Osteoblast (primary cell): ENCODE measurements around the gene ADD2. TPM values are rescaled to one million over a fixed set of nuclear protein-coding genes. Genes with fewer than 3 reads are reported as not detected.

ENCODE experiments used
- DNase-seq: peaks from one replicate; pipeline ENCODE4 v3.0.0; 2011; ENCODE audit warnings: low spot score, mixed read lengths; ENCODE audit not compliant: insufficient read length; ENCODE audit errors: missing footprints
- H2AFZ ChIP-seq: 2 replicates; pipeline ENCODE4 v1.6.0; 2011; ENCODE audit warnings: mild to moderate bottlenecking, low read length
- H3K27ac ChIP-seq: 2 replicates; pipeline ENCODE4 v1.5.1; 2011; ENCODE audit warnings: mild to moderate bottlenecking, low read depth, low read length, moderate library complexity
- H3K27me3 ChIP-seq: 2 replicates; pipeline ENCODE4 v1.6.0; 2012; ENCODE audit warnings: mild to moderate bottlenecking, control low read depth, inconsistent platforms, low read length, moderate library complexity; ENCODE audit not compliant: insufficient read depth
- H3K36me3 ChIP-seq: 2 replicates; pipeline ENCODE4 v1.5.1; 2011; ENCODE audit warnings: mild to moderate bottlenecking, low read length, control low read depth, moderate library complexity; ENCODE audit not compliant: insufficient read depth
- H3K4me1 ChIP-seq: 2 replicates; pipeline ENCODE4 v1.5.1; 2011; ENCODE audit warnings: mild to moderate bottlenecking, low read length, control low read depth, moderate library complexity; ENCODE audit not compliant: insufficient read depth
- H3K4me2 ChIP-seq: 2 replicates; pipeline ENCODE4 v1.6.0; 2011; ENCODE audit warnings: mild to moderate bottlenecking, low read length; ENCODE audit not compliant: insufficient read depth
- H3K4me3 ChIP-seq: fragments of 200-600 bp; sonication (generic); 3 replicates; pipeline ENCODE4 v1.5.1; 2012; ENCODE audit warnings: mild to moderate bottlenecking, low read length, inconsistent platforms; ENCODE audit not compliant: insufficient read depth
- H3K79me2 ChIP-seq: 2 replicates; pipeline ENCODE4 v1.6.0; 2012; ENCODE audit warnings: mild to moderate bottlenecking, low read length, control low read depth, inconsistent platforms; ENCODE audit not compliant: insufficient read depth
- H3K9me3 ChIP-seq: 2 replicates; pipeline ENCODE4 v1.5.1; 2011; ENCODE audit warnings: low read depth, low read length, control low read depth
- H4K20me1 ChIP-seq: 2 replicates; pipeline ENCODE4 v1.6.0; 2012; ENCODE audit warnings: mild to moderate bottlenecking, low read length, control low read depth; ENCODE audit not compliant: insufficient read depth
- total RNA-seq: library from RNA; depleted of rRNA; stranded (reverse); fragments of >200 nt; gene quantifications from 2 replicates; pipeline ENCODE4 v1.2.3, GENCODE V29; 2012
- TF ChIP-seq, protein P1 (sequence below): IDR thresholded peaks from 2 replicates; pipeline ENCODE4 v1.5.1; 2011; ENCODE audit warnings: mild to moderate bottlenecking, low read depth, low read length, moderate library complexity; ENCODE audit errors: extremely low read depth

Gene ADD2
- total RNA-seq, 1 donor: not detected

DNA sequence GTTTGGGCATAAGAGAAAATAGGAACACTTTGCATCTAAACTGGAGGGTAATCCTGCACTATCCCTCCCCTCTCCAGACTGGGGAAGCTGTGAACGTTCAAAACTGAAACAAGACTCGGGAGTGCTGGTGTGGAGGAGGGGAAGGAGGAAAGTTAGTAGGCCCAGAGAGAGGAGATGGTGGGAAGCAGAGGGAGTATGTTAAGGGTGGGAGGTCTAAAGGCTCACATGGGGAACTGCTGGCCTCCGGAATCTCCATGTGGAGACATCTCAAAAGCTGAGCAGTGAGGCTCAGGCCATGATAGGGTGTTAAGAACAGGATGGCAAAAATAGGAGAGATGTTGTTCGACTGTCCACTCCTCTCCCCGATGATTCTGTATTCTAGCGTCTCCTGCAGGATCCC lies 47.9 kb downstream of the ADD2 start:
- no peak overlapping the region for H3K4me2 ChIP-seq
- TF ChIP-seq, protein P1, sequence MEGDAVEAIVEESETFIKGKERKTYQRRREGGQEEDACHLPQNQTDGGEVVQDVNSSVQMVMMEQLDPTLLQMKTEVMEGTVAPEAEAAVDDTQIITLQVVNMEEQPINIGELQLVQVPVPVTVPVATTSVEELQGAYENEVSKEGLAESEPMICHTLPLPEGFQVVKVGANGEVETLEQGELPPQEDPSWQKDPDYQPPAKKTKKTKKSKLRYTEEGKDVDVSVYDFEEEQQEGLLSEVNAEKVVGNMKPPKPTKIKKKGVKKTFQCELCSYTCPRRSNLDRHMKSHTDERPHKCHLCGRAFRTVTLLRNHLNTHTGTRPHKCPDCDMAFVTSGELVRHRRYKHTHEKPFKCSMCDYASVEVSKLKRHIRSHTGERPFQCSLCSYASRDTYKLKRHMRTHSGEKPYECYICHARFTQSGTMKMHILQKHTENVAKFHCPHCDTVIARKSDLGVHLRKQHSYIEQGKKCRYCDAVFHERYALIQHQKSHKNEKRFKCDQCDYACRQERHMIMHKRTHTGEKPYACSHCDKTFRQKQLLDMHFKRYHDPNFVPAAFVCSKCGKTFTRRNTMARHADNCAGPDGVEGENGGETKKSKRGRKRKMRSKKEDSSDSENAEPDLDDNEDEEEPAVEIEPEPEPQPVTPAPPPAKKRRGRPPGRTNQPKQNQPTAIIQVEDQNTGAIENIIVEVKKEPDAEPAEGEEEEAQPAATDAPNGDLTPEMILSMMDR: no peak
- no peak overlapping the region for H2AFZ ChIP-seq
- H3K79me2 ChIP-seq: no peaks in the 10 kb centered on the region
- no peak for DNase-seq
- H3K4me3 ChIP-seq: no peak overlapping the region
- H3K36me3 ChIP-seq: no peaks in the 10 kb centered on the region
- H3K9me3 ChIP-seq: no peaks in the 10 kb centered on the region
- peaks cover 6% of the 10 kb centered on the region for H3K27me3 ChIP-seq
- H4K20me1 ChIP-seq: no peaks in the 10 kb centered on the region
- H3K4me1 ChIP-seq: no peaks in the 10 kb centered on the region
- H3K27ac ChIP-seq: no peak overlapping the region

DNA sequence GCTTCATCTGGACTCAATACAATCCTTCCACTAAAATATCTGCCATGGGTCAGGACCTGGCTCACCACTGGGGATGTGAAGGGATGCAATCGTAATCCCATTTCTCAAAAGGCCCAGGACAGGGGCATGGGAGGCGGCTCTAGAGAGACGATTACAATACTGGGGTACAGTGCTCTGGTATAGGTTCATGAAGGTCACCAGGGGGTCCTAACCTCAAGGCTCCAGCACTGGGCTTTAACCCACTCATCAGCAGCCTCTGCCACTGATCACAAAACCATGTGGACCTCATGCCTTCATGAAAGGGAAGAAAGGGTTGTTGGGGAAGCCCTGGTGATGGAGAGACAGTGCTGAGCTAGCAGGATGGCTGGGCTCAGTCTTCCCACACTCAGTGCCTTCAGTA lies 48.8 kb downstream of the ADD2 start:
- Histone ChIP-seq H2AFZ (no peak overlapping the region), H3K27me3 (peaks cover 6% of the 10 kb centered on the region), H3K79me2 (no peaks in the 10 kb centered on the region), H3K9me3 (no peaks in the 10 kb centered on the region), H3K36me3 (no peaks in the 10 kb centered on the region), H3K4me2 (no peak overlapping the region), H3K27ac (no peak overlapping the region), H3K4me3 (no peak overlapping the region), H3K4me1 (no peaks in the 10 kb centered on the region), H4K20me1 (no peaks in the 10 kb centered on the region)
- DNase-seq: no peak
- TF ChIP-seq, protein P1: no peak

DNA sequence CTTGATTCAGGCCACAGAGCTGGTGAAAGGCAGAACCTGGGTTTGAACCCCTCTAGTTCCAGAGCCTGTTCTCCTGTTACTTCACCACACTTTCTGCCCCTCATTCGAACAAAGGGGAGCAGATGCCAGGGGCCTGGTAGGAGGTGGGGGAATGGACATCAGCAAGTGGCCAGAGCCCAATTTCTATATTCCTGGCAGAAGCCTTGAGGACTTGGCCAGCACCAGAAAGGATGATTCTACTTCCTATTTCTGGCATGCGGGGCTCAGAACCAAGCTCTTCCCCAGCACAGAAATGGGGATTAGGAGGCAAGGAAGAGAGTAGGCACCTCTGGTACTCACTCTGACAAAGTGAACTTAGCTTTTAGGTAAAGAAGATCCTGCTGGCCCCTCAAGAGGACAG lies 49.3 kb downstream of the ADD2 start:
- DNase-seq: no peak
- no peaks in the 10 kb centered on the region for H3K9me3 ChIP-seq
- H3K27me3 ChIP-seq: peaks cover 6% of the 10 kb centered on the region
- no peak overlapping the region for H3K4me2 ChIP-seq
- H3K4me1 ChIP-seq: no peaks in the 10 kb centered on the region
- H2AFZ ChIP-seq: no peak overlapping the region
- no peak overlapping the region for H3K4me3 ChIP-seq
- H3K27ac ChIP-seq: no peak overlapping the region
- H4K20me1 ChIP-seq: no peaks in the 10 kb centered on the region
- no peaks in the 10 kb centered on the region for H3K79me2 ChIP-seq
- no peaks in the 10 kb centered on the region for H3K36me3 ChIP-seq
- TF ChIP-seq, protein P1: no peak

DNA sequence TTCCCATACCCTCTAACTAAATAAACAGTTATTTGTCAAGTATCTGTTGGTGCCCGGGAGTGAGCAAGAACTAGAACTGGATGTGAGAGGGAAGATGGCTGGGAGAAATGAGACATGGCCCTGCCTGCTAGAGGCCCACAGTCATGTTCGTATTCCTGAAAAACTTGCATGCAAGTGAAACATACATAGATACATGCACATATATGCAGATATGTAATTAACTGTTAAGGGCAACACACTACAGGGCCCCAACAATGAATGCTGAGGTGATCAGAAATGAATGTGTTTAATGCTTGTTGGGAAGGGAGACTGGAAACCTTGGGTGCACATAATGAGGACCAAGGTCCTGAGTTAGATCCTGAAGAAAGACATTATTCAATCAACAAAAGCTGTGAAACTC lies 49.8 kb downstream of the ADD2 start:
- no peaks in the 10 kb centered on the region for H3K4me1 ChIP-seq
- no peak overlapping the region for H3K27ac ChIP-seq
- no peaks in the 10 kb centered on the region for H3K79me2 ChIP-seq
- H3K4me3 ChIP-seq: no peak overlapping the region
- no peaks in the 10 kb centered on the region for H3K9me3 ChIP-seq
- no peaks in the 10 kb centered on the region for H4K20me1 ChIP-seq
- H3K27me3 ChIP-seq: peaks cover 6% of the 10 kb centered on the region
- H3K36me3 ChIP-seq: no peaks in the 10 kb centered on the region
- no peak overlapping the region for H3K4me2 ChIP-seq
- H2AFZ ChIP-seq: no peak overlapping the region
- no peak for DNase-seq
- TF ChIP-seq, protein P1: no peak
